ENCODE measurements around the gene SERTAD2.

GRCh38 chr2:64656379-64656778 is 2.7 kb upstream of the SERTAD2 start:
- TF ChIP-seq CTCF (IDR thresholded peaks at IDR 0.05) (no peak), POLR2A (IDR thresholded peaks at IDR 0.05) (no peak)
